ENCODE measurements around the gene RELL2.

Gene RELL2

GRCh38 chr5:141649972-141650371, 13.2 kb downstream of the RELL2 start:
- TF ChIP-seq CTCF (IDR thresholded peaks at IDR 0.05; ENCODE audit: low read depth, low read length, poor library complexity, severe bottlenecking) (no peak), EZH2phosphoT487 (IDR thresholded peaks at IDR 0.05; ENCODE audit: borderline replicate concordance, low read length) (no peak)

GRCh38 chr5:141650851-141651727, 14.3 kb downstream of the RELL2 start, which contains the start of gene FCHSD1:
TSS of gene FCHSD1 (minus strand) at chr5:141651418. CDS start at chr5:141651368, 50 bp downstream.
- H3K27ac ChIP-seq (ENCODE audit: low read depth, low read length): no peak within 1 kb of the TSS
- H3K4me3 ChIP-seq (ENCODE audit: low read length): peak within 1 kb of the TSS; percentile 73
- H3F3A ChIP-seq (ENCODE audit: control insufficient read depth, insufficient read depth): peaks cover 3% of the 10 kb centered on the region
- H3K27me3 ChIP-seq (ENCODE audit: control insufficient read depth, low read length): no peaks in the 10 kb centered on the region; the same call in 1 of the 2 replicates
- no peaks in the 10 kb centered on the region for H4K20me1 ChIP-seq (ENCODE audit: control insufficient read depth, insufficient read depth, low read depth, low read length)
- no peaks in the 10 kb centered on the region for H3K79me2 ChIP-seq (ENCODE audit: control insufficient read depth, low read length)
- no peaks in the 10 kb centered on the region for H3K9me2 ChIP-seq (replicated peaks; ENCODE audit: control insufficient read depth, low read length)
- H3K9me3 ChIP-seq (ENCODE audit: control insufficient read depth, insufficient read depth, low read length): no peaks in the 10 kb centered on the region
- H3K36me3 ChIP-seq (ENCODE audit: control insufficient read depth, low read length): no peaks in the 10 kb centered on the region; the same call in 1 of the 2 replicates
- TF ChIP-seq EZH2phosphoT487 (IDR thresholded peaks at IDR 0.05; ENCODE audit: borderline replicate concordance, low read length) (no peak), CTCF (IDR thresholded peaks at IDR 0.05; ENCODE audit: low read depth, low read length, poor library complexity, severe bottlenecking) (peak; percentile 17)
- peak within 1 kb of the TSS; percentile 74 for H3K4me2 ChIP-seq (ENCODE audit: low read length)
- peaks cover 14% of the 10 kb centered on the region for H3K4me1 ChIP-seq (ENCODE audit: control insufficient read depth, low read length)

More at GRCh38 chr5:141649972-141650371, 13.2 kb downstream of the RELL2 start:
- H3K27ac ChIP-seq (ENCODE audit: low read depth, low read length): no peak overlapping the region
- no peaks in the 10 kb centered on the region; the same call in 1 of the 2 replicates for H3K36me3 ChIP-seq (ENCODE audit: control insufficient read depth, low read length)
- peaks cover 5% of the 10 kb centered on the region for H3F3A ChIP-seq (ENCODE audit: control insufficient read depth, insufficient read depth)
- no peaks in the 10 kb centered on the region for H3K79me2 ChIP-seq (ENCODE audit: control insufficient read depth, low read length)
- no peaks in the 10 kb centered on the region for H4K20me1 ChIP-seq (ENCODE audit: control insufficient read depth, insufficient read depth, low read depth, low read length)
- H3K4me3 ChIP-seq (ENCODE audit: low read length): no peak overlapping the region
- no peaks in the 10 kb centered on the region for H3K9me3 ChIP-seq (ENCODE audit: control insufficient read depth, insufficient read depth, low read length)
- no peaks in the 10 kb centered on the region for H3K9me2 ChIP-seq (replicated peaks; ENCODE audit: control insufficient read depth, low read length)
- no peaks in the 10 kb centered on the region for H3K27me3 ChIP-seq (ENCODE audit: control insufficient read depth, low read length)
- peak overlapping the region; percentile 74 for H3K4me2 ChIP-seq (ENCODE audit: low read length)
- H3K4me1 ChIP-seq (ENCODE audit: control insufficient read depth, low read length): peaks cover 14% of the 10 kb centered on the region

- Histone ChIP-seq H3K4me3 (ENCODE audit: low read length) (peak overlapping the region; percentile 73), H3K79me2 (ENCODE audit: control insufficient read depth, low read length) (no peaks in the 10 kb centered on the region), H3K4me1 (ENCODE audit: control insufficient read depth, low read length) (peaks cover 14% of the 10 kb centered on the region), H3K27me3 (ENCODE audit: control insufficient read depth, low read length) (peaks cover 1% of the 10 kb centered on the region; the same call in 1 of the 2 replicates), H3K36me3 (ENCODE audit: control insufficient read depth, low read length) (no peaks in the 10 kb centered on the region; the same call in 1 of the 2 replicates), H3K9me2 (replicated peaks; ENCODE audit: control insufficient read depth, low read length) (no peaks in the 10 kb centered on the region), H4K20me1 (ENCODE audit: control insufficient read depth, insufficient read depth, low read depth, low read length) (no peaks in the 10 kb centered on the region), H3K4me2 (ENCODE audit: low read length) (peak overlapping the region; percentile 74), H3K27ac (ENCODE audit: low read depth, low read length) (no peak overlapping the region), H3F3A (ENCODE audit: control insufficient read depth, insufficient read depth) (peaks cover 3% of the 10 kb centered on the region), H3K9me3 (ENCODE audit: control insufficient read depth, insufficient read depth, low read length) (no peaks in the 10 kb centered on the region)
- TF ChIP-seq EZH2phosphoT487 (IDR thresholded peaks at IDR 0.05; ENCODE audit: borderline replicate concordance, low read length) (no peak), CTCF (IDR thresholded peaks at IDR 0.05; ENCODE audit: low read depth, low read length, poor library complexity, severe bottlenecking) (no peak)
Measured at GRCh38 chr5:141651728-141652105, 14.9 kb downstream of the RELL2 start.

Data from DOHH2 (cell line).